Left ventricle myocardium superior (tissue), 1 donor: ENCODE results near the gene NEMF. TPM values are rescaled to one million over a fixed set of nuclear protein-coding genes. Genes with fewer than 3 reads are reported as not detected.
A peak's percentile ranks its signal among the peaks of the same experiment; 100 is the strongest.
"Not testable (repeated sequence)": the region's sequence is repeated elsewhere in the genome, so short reads cannot be mapped to it uniquely, and the experiment has no call there.

Experiments
- ATAC-seq: fragments of 200-7000 bp; cut with Tn5 transposase; one replicate; pipeline ENCODE4 v1.9.1; 2020; ENCODE audit warnings: mild to moderate bottlenecking, moderate library complexity
- DNase-seq: peaks from one replicate; pipeline ENCODE4 v3.0.0-alpha.2; 2020
- intact Hi-C: fragments of 100-400 bp; cut with micrococcal nuclease; formaldehyde crosslinking; loops from one replicate; pipeline ENCODE4 v1.11.0; 2022
- long read RNA-seq: library from polyadenylated mRNA; unstranded; transcript quantifications from one replicate; pipeline ENCODE4 v2.0.0, GENCODE V29; 2021
- total RNA-seq: library from RNA; stranded (reverse); fragmentation: NEBNext Ultra II Directional; extraction: Animal tissue kit (Norgen Biotek cat#: 25700); gene quantifications from one replicate; pipeline ENCODE4 v1.2.1, GENCODE V29; 2021
- donor health status: DM: no; HTN: yes; CAD: no; lungs with severe emphysema.

NEMF gene
- 50.1 TPM for total RNA-seq
- long read RNA-seq, partial matches to known transcripts: 32 of 34 reads
- long read RNA-seq, other reads (novel, unspliced or antisense): 2 of 34 reads

GRCh38 chr14:49852301-49853157 lies at the start of gene NEMF:
NEMF (minus strand) TSS chr14:49852788; CDS start chr14:49852753, 35 bp downstream.
- peak; percentile 93 for DNase-seq
- intact Hi-C loops: no loop called here
- peak; percentile 93 for ATAC-seq

- ATAC-seq (no peak), DNase-seq (no peak)
- intact Hi-C loops: no loop called here
These were observed 48.4 kb upstream of the NEMF start for GRCh38 chr14:49900973-49901372.

- no peak for DNase-seq
- no peak for ATAC-seq
- intact Hi-C loops: no loop called here
These were observed 45.9 kb upstream of the NEMF start for GRCh38 chr14:49898485-49898884.

GRCh38 chr14:49897965-49898364 lies 45.4 kb upstream of the NEMF start:
- ATAC-seq: no peak
- no peak for DNase-seq
- intact Hi-C loops: no loop called here

- ATAC-seq (no peak), DNase-seq (no peak)
- intact Hi-C loops: no loop called here
These were observed 44.8 kb upstream of the NEMF start for GRCh38 chr14:49897414-49897813.

GRCh38 chr14:49896966-49897365 lies 44.4 kb upstream of the NEMF start:
- no peak for DNase-seq
- ATAC-seq: no peak
- intact Hi-C loops: no loop called here

GRCh38 chr14:49896272-49896671 lies 43.7 kb upstream of the NEMF start:
- intact Hi-C loops, DNase-seq, ATAC-seq: not testable (repeated sequence)

GRCh38 chr14:49895480-49895879 lies 42.9 kb upstream of the NEMF start:
- no peak for ATAC-seq
- intact Hi-C loops: no loop called here
- no peak for DNase-seq

GRCh38 chr14:49894214-49895107 lies 41.9 kb upstream of the NEMF start:
- DNase-seq, intact Hi-C loops: not testable (repeated sequence)

GRCh38 chr14:49893309-49894213 lies 41.0 kb upstream of the NEMF start:
- ATAC-seq (peak; percentile 76), DNase-seq (peak; percentile 77)
- intact Hi-C loops: no loop called here

More at GRCh38 chr14:49894214-49895107, 41.9 kb upstream of the NEMF start:
- not testable (repeated sequence) for ATAC-seq

- ATAC-seq (peak; percentile 99), DNase-seq (peak; percentile 100)
- intact Hi-C loops: no loop called here
These were observed 40.2 kb upstream of the NEMF start, which contains the start of gene ARF6 for GRCh38 chr14:49892636-49893308. ARF6 (plus strand) TSS chr14:49893082; CDS start chr14:49893737, 655 bp downstream.

- intact Hi-C loops: no loop called here
- DNase-seq (no peak), ATAC-seq (peak; percentile 67)
These were observed 39.7 kb upstream of the NEMF start for GRCh38 chr14:49892301-49892635.

GRCh38 chr14:49888293-49888692 lies 35.7 kb upstream of the NEMF start:
- intact Hi-C loops: no loop called here
- no peak for ATAC-seq
- no peak for DNase-seq

- intact Hi-C loops: no loop called here
- DNase-seq: no peak
- ATAC-seq: no peak
These were observed 33.9 kb upstream of the NEMF start for GRCh38 chr14:49886523-49886922.

- no peak for ATAC-seq
- no peak for DNase-seq
- intact Hi-C loops: no loop called here
These were observed 30.5 kb upstream of the NEMF start for GRCh38 chr14:49882826-49883694.

- ATAC-seq (no peak), DNase-seq (no peak)
- intact Hi-C loops: no loop called here
These were observed 28.9 kb upstream of the NEMF start for GRCh38 chr14:49881350-49882001.
